RPMI7951 (cell line): Measurements from ENCODE around the gene ZPBP2. TPM values are rescaled to one million over a fixed set of nuclear protein-coding genes. Genes with fewer than 3 reads are reported as not detected.
"Not testable (repeated sequence)": the region's sequence is repeated elsewhere in the genome, so short reads cannot be mapped to it uniquely, and the experiment has no call there.

Source experiments
- DNase-seq: peaks from one replicate; pipeline ENCODE4 v3.0.0-alpha.2; 2012; ENCODE audit warnings: low read depth
- total RNA-seq: library from RNA; depleted of rRNA; stranded (reverse); fragments of >200 nt; shearing (Covaris generic); gene quantifications from 2 replicates; pipeline ENCODE4 v1.2.3, GENCODE V29; 2014; rRNA removed

The ZPBP2 gene, protein sequence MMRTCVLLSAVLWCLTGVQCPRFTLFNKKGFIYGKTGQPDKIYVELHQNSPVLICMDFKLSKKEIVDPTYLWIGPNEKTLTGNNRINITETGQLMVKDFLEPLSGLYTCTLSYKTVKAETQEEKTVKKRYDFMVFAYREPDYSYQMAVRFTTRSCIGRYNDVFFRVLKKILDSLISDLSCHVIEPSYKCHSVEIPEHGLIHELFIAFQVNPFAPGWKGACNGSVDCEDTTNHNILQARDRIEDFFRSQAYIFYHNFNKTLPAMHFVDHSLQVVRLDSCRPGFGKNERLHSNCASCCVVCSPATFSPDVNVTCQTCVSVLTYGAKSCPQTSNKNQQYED
- total RNA-seq = not detected in 2 replicates

DNA sequence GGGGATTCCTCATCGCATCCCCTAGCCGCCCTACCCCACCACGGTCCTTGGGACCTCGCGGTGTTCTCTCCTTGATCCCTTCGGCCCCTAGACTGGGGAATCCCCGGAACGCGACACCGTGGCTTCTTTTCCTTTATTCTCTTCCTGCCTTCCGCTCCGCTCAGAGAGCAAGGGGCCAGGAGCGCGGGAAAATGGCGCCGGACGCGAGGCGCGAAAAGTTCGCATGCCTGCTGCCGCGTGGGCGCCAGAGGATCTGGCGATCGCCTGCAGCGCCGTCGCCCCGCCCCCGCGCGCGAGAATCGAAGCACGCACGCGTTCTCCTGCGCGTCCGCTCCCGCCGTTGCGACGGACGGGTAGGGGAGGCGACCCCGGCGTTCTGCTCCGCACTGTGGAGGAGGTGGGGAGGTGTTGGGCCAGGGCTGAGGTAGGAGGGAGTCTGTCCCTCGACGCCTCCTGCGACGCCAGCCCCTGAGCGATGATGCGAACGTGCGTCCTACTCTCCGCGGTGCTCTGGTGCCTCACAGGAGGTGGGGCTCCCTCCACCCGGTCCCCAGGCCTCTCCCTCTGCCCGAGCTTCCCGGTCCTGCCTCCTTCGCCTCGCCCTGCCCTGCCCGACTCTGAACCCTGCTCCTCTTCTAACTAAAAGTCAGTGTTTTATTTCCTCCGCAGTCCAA lies at the start of gene ZPBP2:
ZPBP2 (plus strand) TSS at position 323 of the 674 bp plus-strand sequence; CDS start at position 476, 153 bp downstream.
- DNase-seq = no peak

DNA sequence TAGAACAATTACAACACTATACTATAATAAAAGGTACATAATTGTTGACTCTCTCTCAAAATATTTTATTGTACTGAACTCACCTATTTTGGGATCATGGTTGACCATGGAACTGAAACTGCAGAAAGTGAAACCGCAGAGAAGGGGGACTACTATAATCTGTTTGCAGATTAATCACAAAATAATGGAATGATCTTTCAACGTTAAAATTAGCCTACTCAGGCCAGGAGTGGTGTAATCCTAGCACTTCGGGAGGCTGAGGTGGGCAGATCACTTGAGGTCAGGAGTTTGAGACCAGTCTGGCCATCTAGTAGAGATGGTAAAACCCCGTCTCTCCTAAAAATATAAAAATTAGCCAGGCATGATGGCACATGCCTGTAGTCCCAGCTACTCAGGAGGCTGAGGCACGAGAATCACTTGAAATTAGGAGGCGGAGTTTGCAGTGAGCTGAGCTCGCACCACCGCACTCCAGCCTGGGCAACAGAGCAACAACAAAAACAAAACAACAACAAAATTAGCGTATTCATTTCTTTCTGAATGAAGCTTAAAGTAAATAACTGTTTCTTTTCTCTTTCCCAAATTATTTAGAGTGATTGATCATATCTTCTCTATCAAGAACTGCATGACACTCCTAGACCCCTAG lies 49.5 kb upstream of the ZPBP2 start:
- DNase-seq = no peak

DNA sequence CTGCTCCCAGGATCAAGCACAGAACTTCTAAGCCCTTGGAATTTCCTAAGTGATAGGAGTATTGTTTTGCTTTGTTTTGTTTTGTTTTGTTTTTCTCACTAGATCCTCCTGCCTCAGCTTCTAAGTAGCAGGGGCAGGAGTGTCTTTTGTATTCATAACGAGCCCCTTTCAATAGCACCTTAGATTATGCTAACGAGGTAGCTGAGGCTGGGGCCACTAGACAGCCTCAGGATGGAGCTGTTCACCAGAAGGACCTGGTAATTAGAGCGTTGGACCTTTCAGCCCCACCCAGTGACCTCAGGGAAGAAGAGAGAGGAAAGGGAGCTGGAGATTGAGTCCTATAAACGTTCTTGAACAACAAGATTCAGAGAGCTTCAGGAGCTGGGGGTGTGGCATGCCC lies 47.5 kb upstream of the ZPBP2 start:
- DNase-seq = no peak

DNA sequence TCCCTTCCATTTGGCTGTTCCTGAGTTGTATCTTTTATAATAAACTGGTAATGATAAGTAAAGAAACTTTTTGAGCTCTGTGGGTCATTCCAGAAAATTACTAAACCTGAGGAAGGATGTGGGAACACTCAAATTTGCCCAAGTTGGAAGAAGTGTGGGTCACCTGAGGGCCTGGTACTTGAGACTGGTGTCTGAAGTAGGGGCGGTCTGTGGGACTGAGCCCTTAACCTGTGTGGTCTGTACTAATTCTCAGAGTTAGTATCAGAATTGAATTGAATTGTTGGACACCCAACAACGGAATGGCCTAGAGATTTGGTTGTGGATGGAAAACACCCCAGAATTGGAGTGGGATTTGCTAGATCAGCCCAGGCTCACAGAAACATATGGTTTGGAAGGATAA lies 47.0 kb upstream of the ZPBP2 start:
- no peak for DNase-seq

DNA sequence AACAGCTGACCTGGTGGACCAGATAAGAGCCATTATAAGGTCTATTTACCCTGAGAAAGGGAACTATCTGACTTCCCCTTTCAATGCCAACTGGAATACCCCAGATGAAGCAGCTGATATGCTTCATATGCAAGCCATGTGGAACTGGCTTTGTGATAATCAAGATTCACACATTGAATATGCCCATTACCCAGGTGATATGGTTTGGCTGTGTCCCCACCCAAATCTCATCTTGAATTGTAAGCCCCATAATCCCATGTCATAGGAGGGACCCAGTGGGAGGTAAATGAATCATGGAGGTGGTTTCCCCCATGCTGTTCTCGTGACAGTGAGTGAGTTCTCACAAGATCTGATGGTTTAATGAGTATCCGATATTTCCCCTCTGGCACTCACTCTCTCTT lies 46.0 kb upstream of the ZPBP2 start:
- DNase-seq = no peak

DNA sequence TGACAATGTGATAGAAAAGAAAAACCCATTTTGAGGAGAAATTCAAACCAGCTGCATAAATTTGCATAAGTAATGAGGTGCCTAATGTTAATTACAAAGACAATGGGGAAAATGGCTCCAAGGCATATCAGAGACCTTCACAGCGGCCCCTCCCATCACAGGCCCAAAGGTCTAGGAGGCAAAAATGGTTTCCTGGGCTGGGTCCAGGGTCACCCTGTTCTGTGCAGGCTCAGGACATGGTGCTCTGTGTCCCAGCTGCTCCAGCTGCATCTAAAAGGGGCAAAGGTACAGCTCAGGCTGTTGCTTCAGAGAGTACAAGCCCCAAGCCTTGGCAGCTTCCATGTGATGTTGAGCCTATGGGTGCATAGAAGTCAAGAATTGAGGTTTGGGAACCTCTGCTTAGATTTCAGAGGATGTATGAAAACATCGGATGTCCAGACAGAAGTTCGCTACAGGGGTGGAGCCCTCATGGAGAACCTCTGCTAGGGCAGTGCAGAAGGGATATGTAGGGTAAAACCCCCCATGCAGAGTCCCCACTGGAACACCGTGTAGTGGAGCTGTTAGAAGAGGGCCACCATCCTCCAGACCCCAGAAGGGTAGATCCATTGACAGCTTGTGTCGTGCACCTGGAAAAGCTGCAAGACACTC lies 44.5 kb upstream of the ZPBP2 start:
- DNase-seq = no peak

DNA sequence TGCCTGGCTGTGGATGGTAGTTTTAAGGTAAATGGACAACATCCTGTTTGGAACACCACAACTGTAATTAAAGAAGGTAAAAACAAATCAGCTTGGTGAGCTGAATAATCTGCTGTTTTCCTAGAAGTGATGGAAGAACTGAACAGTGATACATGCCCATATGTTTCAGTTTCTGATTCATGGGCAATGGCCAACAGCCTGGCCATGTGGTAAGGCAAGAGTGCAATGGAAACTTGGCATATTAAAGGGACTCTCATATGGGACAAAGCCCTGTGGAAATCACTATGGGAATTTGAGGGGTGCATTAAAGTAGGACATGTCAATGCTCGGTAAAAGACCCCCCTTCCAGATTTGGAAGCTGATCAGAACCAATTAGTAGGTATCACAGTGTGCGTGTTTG lies 41.7 kb upstream of the ZPBP2 start:
- no peak for DNase-seq

DNA sequence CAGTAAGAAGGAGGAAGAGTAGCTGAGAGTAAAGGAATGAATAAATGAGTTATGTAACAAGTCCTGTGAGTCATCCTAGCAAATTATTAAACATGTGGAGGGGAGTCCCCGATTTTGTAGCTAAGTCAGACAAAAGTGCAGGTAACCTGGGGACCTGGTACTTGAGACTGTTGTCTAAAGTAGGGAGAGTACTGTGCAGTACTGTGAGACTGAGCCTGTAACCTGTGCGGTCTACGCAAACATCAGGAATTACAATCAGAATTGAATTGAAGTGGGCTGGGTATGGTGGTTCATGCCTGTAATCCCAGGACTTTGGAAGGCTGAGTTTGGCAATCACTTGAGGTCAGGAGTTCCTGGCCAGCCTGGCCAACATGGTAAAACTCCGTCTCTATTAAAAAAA lies 39.6 kb upstream of the ZPBP2 start:
- DNase-seq = no peak

DNA sequence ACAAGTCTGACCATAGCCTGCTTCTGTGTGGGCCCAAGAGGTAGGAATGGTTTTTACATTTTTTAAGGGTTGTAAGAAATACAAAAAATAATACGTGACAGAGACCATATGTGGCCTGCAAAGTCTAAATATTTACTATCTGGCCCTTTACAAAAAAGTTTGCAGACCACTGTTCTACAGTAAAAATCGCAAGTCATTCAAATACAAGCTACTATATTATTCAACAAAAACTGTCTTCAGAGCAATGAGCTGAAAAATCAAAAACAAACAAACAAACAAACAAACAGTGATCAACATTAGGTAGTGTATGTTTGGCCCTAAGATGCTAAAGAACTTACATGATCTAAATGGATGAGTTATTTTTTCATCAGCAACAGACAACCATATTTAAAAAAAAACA lies 36.4 kb upstream of the ZPBP2 start:
- DNase-seq = no peak

DNA sequence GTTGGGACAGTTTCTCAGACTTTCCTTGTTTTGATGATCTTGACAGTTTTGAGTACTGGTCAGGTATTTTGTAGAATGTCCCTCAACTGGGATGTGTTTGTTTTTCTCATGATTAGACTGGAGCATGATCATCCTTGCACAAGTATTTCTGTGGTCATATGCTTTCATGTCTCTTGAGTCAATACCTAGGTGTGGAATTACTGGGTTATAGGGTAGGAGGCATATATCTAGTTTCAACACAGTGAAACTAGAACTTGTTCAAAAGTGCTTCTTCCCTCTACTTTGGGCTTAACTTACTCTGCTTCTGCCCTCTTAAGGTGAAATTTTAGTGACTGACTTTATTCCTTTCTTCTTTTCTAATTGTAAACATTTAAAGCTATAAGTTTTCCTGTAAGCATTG lies 34.0 kb upstream of the ZPBP2 start:
- DNase-seq = no peak

DNA sequence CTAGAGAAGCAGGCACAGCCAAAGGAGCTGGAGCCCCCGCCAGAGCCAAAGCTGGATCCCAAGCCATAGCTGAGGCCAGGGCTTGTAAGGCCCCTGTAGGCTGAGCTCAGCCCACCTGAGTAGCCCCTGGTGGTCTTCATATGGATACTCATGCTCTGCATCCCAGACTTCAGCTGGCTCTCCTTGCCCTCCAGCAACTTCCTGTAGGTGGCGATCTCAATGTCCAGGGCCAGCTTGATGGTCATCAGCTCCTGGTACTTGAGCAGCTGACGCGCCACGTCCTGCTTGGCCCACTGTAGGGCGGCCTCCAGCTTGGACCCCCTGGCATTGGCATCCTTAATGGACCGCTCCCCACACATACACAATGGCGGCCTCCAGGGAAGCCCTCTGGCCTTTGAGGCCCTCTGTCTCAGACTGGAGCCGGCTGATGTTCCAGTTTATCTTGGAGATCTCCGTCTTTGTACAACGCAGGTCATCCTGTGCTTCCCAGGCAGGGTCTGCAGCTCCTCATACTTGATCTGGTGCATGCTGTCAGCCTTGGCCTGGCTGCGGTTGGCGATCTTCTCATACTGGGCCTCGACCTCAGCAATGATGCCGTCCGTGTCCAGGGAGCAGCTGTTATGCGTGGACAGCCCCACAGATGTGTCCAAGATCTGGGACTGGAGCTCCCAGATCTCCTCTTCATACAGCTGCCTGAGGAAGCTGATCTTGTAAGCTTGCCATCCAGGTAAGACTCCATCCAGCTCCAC lies 32.8 kb upstream of the ZPBP2 start:
- DNase-seq = no peak

DNA sequence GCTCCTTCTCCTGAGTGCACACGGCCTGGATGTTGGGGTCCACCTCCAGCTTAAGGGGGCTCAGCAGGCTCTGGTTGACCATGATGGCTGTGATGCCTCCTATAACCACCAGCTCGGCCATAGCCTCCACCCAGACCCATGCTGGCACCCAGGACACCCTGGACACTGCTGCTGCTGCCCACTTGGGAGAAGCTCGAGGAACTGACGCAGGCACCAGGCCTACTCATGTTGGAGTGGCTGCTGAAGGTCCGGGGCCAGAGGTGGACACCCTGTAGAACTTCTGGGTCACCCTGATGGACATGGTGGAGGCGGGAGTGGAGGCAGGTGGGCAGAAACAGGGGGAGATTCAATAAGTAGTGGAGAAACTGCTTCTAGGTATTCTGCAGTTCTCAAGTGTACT lies 31.9 kb upstream of the ZPBP2 start:
- DNase-seq = no peak

DNA sequence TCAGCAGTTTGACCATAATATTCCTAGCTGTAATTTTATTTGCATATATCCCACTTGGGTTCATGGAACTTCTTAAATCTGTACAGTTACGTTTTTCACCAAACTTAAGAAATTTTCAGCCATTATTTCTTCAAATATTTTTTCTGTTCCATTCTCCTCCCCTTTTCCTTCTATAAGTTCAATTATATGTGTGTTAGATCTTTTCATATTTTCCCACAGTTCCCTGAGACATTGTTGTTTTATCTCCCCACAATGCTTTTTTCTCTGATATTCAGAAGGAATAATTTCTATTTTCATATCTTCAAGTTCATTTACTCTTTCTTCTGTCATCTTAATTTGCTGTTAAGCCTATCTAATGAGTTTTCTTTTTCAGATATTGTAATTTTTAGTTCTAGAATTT lies 29.9 kb upstream of the ZPBP2 start:
- DNase-seq = no peak

DNA sequence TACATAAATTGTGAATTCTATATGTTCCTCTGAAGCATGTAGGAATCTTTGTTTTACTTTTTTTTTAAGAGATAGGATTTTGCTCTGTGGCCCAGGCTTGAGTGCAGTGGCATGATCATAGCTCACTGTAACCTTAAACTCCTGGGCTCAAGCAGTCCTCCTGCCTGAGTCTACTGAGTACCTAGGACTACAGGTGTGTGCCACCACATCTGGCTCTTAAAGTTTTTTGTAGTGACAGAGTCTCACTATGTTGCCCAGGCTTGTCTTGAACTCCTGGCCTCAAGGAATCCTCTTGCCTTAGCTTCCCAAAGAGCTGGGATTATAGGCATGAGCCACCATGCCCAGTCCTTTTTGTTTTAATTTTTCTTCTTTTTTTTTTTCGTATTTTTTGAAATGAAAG lies 29.2 kb upstream of the ZPBP2 start:
- no peak for DNase-seq

DNA sequence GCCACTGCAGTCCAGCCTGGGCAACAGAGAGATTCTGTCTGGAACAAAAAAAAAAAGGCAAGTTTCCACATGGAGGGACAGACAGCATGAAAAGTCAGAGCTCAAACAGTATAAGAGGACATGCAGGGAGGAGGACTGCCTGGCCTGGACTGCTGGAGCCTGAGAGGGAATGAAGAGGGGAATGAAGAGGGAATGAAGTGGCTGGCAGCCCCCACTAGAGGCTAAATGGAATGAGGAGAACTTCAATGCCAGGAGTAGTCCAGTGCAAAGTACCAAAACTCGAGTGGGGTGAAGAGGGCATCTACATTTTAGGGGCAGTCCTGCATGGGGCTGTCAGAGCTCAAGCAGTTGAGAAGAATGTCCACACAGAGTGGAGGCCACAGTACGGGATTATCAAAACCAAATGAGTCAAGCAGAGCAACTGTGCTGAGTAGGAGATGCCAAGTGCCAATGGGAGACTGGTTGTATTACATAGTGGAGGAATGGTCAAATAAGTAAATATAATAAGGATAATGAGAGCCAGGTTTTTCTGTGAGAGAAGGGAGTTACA lies 26.8 kb upstream of the ZPBP2 start:
- no peak for DNase-seq

DNA sequence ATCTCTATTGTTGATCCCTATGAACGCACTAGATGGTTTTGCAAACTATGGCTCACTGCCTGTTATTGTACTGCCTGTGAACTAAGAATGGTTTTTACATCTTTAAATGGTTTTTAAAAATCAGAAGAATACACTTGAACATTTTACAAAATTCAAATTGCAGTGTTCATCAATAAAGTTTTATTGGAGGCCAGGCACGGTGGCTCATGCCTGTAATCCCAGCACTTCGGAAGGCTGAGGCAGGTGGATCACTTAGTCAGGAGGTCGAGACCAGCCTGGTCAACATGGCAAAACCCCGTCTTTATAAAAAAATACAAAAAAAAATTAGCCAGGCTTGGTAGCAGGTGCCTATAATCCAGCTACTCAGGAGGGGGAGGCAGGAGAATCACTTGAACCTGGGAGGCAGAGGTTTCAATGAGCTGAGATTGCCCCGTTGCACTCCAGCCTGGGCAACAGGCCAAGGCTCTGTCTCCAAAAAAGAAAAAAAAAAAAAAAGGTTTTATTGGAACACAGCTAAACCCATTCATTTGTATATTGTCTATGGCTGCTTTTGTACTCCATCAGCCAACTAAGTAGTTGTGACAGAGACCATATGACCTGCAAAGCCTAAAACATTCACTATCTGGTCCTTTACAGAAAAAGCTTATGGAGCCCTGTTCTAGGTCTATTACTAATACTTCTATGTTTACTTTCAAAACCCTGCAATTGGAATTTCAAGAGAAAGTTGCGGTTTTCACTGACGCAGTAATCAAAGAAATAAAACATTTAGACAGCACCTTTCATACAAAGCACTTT lies 22.8 kb upstream of the ZPBP2 start:
- no peak for DNase-seq

DNA sequence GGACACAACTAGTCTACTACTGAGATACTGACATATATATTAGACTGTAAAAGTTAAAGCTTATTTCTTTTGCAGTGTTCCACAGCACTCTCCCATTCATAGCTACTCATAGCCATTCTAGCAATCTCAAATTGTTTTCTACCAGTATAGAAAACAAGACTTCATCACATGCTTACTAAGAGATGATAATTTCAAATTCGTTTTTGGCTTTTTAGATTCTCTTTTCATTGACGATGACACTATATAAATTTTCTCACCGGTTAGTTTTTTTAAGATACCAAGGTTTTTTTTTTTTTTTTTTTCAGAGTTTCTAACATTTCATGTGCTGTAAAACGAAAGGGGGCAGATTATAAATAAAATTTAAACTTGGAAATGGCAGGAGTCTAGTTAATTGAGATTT lies 21.8 kb upstream of the ZPBP2 start:
- DNase-seq = no peak

DNA sequence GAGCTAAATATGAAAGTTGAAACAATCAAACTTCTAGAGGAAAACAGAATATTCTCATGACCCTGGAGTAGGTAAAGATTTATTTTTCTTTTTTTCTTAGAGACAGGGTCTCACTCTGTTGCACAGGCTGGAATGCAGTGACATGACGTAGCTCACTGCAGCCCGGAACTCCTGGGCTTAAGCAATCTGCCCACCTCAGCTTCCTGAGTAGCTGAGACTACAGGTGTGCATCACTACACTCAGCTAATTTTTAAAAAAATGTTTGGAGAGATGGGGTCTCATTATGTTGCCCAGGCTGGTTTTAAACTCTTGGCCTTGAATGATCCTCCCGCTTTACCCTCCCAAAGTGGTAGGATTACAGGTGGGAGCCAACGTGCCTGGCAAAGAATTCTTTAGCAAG lies 19.4 kb upstream of the ZPBP2 start:
- no peak for DNase-seq

DNA sequence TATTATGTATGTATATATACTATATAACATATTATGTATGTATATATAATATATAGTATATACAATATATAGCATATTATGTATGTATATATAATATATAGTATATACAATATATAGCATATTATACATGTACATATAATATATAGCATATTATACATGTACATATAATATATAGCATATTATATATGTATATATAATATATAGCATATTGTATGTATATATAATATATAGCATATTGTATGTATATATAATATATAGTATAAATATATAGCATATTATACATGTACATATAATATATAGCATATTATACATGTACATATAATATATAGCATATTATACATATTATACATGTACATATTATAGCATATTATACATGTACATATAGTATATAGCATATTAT lies 17.8 kb upstream of the ZPBP2 start:
- not testable (repeated sequence) for DNase-seq

DNA sequence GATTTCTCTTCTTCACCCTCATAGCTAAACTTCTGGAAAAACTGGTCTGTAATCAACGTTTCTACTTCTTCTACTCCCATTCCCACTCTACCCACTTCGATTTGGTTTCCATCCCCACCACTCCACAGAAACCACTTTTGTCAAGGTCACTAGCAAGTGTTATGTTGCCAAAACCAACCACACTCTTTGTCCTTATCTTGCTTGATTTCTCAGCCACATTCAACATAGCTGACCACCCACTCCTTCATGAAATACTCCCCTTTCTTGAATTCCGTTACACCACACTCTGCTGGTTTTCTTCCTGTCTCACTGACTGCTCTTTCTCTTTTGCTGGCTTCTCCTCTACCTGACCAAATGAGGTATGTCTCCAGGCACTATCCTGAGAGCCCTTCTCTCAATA lies 15.8 kb upstream of the ZPBP2 start:
- no peak for DNase-seq

DNA sequence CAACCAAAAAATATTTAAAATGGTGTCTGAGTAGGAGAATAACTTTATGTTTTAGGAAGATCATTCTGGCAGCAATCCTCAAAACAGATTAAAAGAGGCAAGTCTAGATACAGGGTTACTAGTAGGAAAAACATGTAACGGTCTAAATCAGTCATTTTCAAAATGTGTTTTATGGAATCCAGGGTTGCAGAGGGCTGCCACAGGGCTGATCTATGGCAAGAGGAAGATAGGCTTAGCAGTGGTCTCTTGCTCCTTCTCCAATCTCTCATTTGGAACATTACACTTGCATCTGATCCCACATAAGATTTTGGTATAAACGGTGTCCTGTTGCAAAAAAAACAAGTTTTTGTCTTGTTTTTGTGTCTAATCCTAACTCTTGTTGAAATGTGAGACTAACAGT lies 13.1 kb upstream of the ZPBP2 start:
- no peak for DNase-seq
